HL-60 (cell line): ENCODE measurements around the gene GHRH.

ENCODE experiments used
- DNase-seq, 2 experiments: peaks; one replicate each; pipeline ENCODE4 v3.0.0-alpha.2; 2010 to 2020; ENCODE audit warnings: low read depth in 1 of 2, low spot score in 1 of 2
- H3K27ac ChIP-seq: fragments of 250-450 bp; sonication (Bioruptor Pico); replicated peaks from 2 replicates; pipeline ENCODE4 v1.5.1; 2020; ENCODE audit warnings: mild to moderate bottlenecking, moderate library complexity
- H3K27me3 ChIP-seq: fragments of 250-450 bp; sonication (Bioruptor Pico); 2 replicates; pipeline ENCODE4 v1.5.1; 2021; ENCODE audit warnings: mild to moderate bottlenecking, moderate library complexity; ENCODE audit not compliant: insufficient read depth, poor library complexity, severe bottlenecking
- H3K4me3 ChIP-seq: replicated peaks from 2 replicates; pipeline ENCODE4 v1.5.1; 2011; ENCODE audit warnings: mild to moderate bottlenecking, control low read depth, low read length; ENCODE audit not compliant: insufficient read depth
- GABPA ChIP-seq: IDR thresholded peaks from 2 replicates; pipeline ENCODE4 v1.6.1; 2012; ENCODE audit warnings: low read depth
- POLR2AphosphoS5 ChIP-seq: IDR thresholded peaks from 2 replicates; pipeline ENCODE4 v1.6.1; 2012; ENCODE audit warnings: low read depth
- SPI1 ChIP-seq: IDR thresholded peaks from 2 replicates; pipeline ENCODE4 v1.6.1; 2012; ENCODE audit warnings: low read depth, mild to moderate bottlenecking, borderline replicate concordance
- TF ChIP-seq, protein P1 (sequence below): IDR thresholded peaks from 2 replicates; pipeline ENCODE4 v1.6.1; 2012; ENCODE audit warnings: low read depth; ENCODE audit not compliant: insufficient replicate concordance
- TF ChIP-seq, protein P2 (sequence below): IDR thresholded peaks from one replicate; pipeline ENCODE4 v1.5.1; 2011; ENCODE audit warnings: low read length, control low read depth, inconsistent platforms; ENCODE audit not compliant: insufficient read depth

Gene GHRH

DNA sequence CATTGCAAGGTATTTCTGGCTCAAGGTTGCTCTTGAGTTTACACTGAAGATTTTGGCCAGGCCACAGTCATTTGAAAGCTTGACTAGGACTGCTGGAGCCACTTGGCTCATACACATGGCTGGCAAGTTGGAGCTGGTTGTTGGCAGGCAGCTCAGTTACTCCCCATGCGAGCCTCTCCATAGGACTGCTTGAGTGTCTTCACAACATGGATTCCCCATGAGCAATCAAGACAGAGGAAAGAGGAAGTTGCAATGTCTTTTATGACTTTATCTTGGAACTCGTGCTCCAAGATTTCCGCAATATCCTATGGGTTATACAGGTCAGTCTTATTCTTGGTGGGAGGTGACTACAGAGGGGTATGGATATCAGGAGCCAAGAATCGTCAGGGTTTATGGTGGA lies 26.5 kb upstream of the GHRH start:
- peak in 1 of 2 experiments; percentile 53 for DNase-seq
- Histone ChIP-seq H3K27ac (peak overlapping the region; percentile 92), H3K4me3 (no peak overlapping the region), H3K27me3 (no peaks in the 10 kb centered on the region)
- no peak for TF ChIP-seq GABPA
- TF ChIP-seq SPI1, result peak; percentile 45; the same call in 1 of the 2 replicates

DNA sequence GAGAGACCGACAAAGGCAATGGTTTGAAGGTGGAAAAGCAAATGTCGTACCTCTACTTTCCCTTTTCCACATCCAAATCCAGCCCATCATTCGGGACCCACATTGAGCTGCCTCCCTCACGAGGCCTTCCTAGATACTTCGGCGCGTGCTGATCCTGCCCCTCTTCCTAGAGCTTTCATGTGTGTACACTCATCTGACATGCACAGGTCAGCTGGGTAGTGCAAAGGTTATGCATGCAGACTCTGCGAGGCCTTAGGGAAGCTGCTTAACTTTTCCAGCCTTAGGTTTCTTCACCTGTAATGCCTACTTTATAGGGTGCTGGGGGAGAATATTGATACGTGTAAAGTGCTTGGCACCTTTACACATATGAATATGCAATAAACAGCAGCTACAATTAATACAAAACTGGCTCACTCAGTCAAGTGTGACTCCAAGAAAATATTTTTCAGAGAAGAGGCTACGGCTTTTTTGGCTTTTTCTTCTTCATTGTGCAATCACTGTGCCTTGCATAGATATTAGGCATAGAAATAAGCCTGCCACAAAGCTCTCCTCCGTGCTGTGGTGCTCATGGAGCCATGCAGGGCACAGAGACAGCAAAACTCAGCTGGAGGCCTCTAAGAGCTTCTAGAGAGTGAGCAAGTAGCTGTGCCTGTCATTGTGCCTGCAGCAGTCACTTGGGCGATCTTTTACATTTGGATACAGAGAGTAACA lies 24.2 kb upstream of the GHRH start:
- H3K27me3 ChIP-seq, result no peaks in the 10 kb centered on the region
- TF ChIP-seq GABPA, result no peak
- TF ChIP-seq SPI1, result no peak
- no peak for TF ChIP-seq POLR2AphosphoS5
- TF ChIP-seq, protein P1, sequence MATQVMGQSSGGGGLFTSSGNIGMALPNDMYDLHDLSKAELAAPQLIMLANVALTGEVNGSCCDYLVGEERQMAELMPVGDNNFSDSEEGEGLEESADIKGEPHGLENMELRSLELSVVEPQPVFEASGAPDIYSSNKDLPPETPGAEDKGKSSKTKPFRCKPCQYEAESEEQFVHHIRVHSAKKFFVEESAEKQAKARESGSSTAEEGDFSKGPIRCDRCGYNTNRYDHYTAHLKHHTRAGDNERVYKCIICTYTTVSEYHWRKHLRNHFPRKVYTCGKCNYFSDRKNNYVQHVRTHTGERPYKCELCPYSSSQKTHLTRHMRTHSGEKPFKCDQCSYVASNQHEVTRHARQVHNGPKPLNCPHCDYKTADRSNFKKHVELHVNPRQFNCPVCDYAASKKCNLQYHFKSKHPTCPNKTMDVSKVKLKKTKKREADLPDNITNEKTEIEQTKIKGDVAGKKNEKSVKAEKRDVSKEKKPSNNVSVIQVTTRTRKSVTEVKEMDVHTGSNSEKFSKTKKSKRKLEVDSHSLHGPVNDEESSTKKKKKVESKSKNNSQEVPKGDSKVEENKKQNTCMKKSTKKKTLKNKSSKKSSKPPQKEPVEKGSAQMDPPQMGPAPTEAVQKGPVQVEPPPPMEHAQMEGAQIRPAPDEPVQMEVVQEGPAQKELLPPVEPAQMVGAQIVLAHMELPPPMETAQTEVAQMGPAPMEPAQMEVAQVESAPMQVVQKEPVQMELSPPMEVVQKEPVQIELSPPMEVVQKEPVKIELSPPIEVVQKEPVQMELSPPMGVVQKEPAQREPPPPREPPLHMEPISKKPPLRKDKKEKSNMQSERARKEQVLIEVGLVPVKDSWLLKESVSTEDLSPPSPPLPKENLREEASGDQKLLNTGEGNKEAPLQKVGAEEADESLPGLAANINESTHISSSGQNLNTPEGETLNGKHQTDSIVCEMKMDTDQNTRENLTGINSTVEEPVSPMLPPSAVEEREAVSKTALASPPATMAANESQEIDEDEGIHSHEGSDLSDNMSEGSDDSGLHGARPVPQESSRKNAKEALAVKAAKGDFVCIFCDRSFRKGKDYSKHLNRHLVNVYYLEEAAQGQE, result no peak
- TF ChIP-seq, protein P2, sequence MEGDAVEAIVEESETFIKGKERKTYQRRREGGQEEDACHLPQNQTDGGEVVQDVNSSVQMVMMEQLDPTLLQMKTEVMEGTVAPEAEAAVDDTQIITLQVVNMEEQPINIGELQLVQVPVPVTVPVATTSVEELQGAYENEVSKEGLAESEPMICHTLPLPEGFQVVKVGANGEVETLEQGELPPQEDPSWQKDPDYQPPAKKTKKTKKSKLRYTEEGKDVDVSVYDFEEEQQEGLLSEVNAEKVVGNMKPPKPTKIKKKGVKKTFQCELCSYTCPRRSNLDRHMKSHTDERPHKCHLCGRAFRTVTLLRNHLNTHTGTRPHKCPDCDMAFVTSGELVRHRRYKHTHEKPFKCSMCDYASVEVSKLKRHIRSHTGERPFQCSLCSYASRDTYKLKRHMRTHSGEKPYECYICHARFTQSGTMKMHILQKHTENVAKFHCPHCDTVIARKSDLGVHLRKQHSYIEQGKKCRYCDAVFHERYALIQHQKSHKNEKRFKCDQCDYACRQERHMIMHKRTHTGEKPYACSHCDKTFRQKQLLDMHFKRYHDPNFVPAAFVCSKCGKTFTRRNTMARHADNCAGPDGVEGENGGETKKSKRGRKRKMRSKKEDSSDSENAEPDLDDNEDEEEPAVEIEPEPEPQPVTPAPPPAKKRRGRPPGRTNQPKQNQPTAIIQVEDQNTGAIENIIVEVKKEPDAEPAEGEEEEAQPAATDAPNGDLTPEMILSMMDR, result no peak
- DNase-seq, result no peak
- no peak overlapping the region for H3K27ac ChIP-seq
- no peak overlapping the region for H3K4me3 ChIP-seq

DNA sequence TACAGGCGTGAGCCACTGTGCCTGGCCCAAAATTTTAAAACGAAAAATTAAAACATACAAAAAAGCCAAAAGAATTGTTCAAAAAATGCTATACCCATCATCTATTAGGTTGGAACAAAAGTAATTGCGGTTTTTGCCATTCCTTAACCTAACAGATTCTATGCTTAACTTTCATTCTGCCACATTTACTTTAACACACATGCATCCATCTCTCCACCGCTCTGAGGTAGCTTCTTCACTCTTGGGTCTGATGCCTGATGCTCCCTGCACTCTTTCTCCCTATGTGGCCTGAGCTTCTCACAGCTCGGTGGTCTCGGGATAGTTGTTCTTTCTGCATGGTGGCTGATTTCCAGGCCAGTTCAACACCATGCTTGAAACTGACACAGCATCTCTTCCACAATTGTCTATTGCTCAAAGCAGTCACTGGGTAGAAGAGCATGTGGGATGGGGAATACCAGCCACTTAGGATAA lies 23.1 kb upstream of the GHRH start:
- H3K27me3 ChIP-seq, result no peaks in the 10 kb centered on the region
- no peak for DNase-seq
- TF ChIP-seq POLR2AphosphoS5, result no peak
- H3K4me3 ChIP-seq, result no peak overlapping the region
- no peak overlapping the region for H3K27ac ChIP-seq

DNA sequence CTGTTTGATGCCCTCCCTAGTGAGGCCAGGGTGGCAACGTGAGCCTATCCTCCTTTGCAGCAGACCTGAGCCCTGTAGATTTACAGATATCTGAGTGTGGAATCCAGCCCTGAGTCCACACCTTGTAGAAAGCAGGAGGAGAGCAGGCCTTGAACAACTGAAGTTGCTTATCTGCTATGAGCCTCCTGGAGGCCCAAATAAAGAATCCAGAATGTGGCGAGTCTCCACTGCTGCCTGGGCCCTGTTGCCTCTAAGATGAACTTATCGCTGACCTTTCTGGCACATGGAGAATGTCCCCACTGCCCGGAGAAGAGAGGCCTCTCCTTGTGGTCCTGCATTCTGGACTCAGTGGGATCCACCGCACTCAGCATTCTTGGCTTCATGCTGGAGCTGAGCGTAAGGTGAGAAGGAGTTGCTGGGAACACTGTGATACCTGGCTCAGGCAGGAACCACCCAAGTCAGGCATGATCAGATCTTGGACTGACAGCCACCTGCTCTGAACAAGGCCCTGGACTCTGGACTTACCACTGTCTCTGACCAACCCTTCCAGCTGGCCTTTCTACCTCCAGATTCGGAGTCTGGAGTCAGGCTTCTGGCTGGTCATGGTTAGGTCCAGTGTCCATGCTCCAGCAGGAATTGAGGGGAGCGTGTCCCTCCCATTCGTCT lies 22.0 kb upstream of the GHRH start:
- Histone ChIP-seq H3K4me3 (no peak overlapping the region), H3K27me3 (no peaks in the 10 kb centered on the region), H3K27ac (no peak overlapping the region)
- TF ChIP-seq SPI1, result no peak
- TF ChIP-seq, protein P1, result no peak
- no peak for TF ChIP-seq GABPA
- TF ChIP-seq, protein P2, result no peak
- TF ChIP-seq POLR2AphosphoS5, result no peak
- no peak for DNase-seq
